RWPE1 (cell line): ENCODE measurements around the gene MBOAT2.

ENCODE experiments used
- CTCF ChIA-PET: fragments of 350-600 bp; sonication (Branson Sonifier 250); formaldehyde crosslinking; extraction: SDS; loops from one replicate; lab custom pipeline; 2021; lab: Yijun Ruan, JAX
- POLR2A ChIA-PET: fragments of 400-600 bp; formaldehyde crosslinking; extraction: SDS; loops from one replicate; lab custom pipeline; 2020; ENCODE audit warnings: antibody characterized with exemption; ENCODE audit not compliant: low non-redundant PET; lab: Yijun Ruan, JAX
- DNase-seq: peaks from one replicate; pipeline ENCODE4 v3.0.0; 2012; ENCODE audit warnings: low spot score
- H3K27ac ChIP-seq: fragments of 450-650 bp; 2 replicates; pipeline ENCODE4 v1.5.1; 2017
- TF ChIP-seq, protein P1 (sequence below): fragments of 450-650 bp; conservative IDR thresholded peaks from 2 replicates; pipeline ENCODE4 v1.5.1; 2017; ENCODE audit warnings: low read depth, mild to moderate bottlenecking

MBOAT2 gene

GRCh38 chr2:8886202-8886518, 117.3 kb downstream of the MBOAT2 start:
- POLR2A ChIA-PET: no interaction called here
- CTCF ChIA-PET: no interaction called here
- no peak overlapping the region for H3K27ac ChIP-seq
- no peak for DNase-seq
- TF ChIP-seq, protein P1, sequence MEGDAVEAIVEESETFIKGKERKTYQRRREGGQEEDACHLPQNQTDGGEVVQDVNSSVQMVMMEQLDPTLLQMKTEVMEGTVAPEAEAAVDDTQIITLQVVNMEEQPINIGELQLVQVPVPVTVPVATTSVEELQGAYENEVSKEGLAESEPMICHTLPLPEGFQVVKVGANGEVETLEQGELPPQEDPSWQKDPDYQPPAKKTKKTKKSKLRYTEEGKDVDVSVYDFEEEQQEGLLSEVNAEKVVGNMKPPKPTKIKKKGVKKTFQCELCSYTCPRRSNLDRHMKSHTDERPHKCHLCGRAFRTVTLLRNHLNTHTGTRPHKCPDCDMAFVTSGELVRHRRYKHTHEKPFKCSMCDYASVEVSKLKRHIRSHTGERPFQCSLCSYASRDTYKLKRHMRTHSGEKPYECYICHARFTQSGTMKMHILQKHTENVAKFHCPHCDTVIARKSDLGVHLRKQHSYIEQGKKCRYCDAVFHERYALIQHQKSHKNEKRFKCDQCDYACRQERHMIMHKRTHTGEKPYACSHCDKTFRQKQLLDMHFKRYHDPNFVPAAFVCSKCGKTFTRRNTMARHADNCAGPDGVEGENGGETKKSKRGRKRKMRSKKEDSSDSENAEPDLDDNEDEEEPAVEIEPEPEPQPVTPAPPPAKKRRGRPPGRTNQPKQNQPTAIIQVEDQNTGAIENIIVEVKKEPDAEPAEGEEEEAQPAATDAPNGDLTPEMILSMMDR: no peak

DNA sequence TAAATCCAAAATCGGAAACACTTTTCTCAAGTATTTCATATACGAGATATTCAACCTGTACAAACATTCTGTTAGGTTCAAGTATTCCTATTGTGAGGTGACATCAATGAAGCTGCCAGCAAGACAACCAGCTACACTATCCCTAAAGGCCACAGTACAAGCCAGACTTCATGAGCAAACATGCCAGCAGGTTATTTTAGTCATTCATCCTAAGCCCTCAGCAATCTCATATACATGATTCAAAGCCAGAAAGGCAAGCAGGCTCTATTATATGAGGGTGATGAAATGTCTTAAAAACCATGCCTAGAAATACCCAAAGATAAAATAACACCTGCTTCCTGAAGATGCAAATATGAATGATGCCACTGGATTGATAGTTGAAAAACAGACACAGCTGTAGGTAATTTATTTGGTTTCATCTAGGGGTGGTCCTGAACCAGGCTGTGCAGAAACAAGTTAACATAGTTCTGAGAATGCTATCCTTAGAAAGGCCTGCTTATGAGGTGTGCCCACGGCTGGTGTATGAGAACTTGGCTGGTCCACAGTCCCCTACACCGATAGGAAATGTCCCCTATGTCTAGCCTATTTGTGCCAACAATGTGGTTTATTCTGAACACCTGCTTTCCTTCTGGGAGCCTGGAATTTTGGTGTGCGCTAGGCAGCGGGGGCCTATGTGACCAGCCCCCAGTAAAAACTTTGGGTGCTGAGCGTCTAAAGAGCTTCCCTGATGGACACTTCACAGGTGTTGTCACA, 117.9 kb downstream of the MBOAT2 start:
- ChIA-PET POLR2A (no interaction called here), CTCF (no interaction called here)
- DNase-seq: no peak
- no peak overlapping the region for H3K27ac ChIP-seq
- TF ChIP-seq, protein P1: no peak

DNA sequence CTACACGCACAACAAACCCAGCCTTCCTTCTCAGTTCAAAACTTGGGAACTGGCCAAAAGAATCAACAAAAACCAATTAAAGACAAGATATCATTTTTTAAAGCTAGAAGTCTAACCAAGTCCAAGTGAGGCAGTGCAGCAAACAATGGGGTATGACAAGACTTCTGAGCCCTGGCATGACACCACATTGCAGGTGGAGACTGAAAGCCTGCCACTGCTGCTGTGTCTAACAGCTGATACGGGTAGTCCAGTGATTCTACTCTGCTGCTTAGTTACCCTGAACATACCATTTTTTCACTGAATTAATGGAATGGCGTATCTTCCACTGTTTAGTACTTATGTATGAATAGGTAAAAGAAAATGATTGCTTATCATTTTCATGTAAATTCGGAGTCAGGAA, 118.7 kb downstream of the MBOAT2 start:
- ChIA-PET POLR2A (no interaction called here), CTCF (interaction anchor here (0.7 kb wide), 1 partner anchor 37 kb away, joined by 5 read pairs; no protein-coding TSS in a partner anchor)
- DNase-seq: no peak
- TF ChIP-seq, protein P1: no peak
- H3K27ac ChIP-seq: no peak overlapping the region

DNA sequence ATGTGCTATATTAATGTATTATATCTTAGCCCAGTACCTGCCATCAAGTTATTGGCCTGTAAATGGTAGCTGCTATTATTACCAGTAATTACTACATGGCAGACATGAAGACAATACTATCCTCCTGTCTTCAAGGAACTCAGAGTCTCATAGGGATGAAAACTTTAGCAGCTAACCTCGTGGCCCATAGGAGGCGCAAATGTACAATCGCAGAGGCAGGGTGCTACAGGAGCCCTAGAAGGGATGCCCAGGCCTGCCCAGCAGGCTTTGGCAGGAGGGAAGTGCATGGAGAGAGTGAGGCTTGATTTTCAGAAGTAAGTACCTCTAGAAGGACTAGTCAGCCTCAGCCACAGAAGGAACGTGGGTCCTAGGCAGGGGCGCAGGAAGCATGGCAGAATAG, 121.4 kb downstream of the MBOAT2 start:
- ChIA-PET CTCF (no interaction called here), POLR2A (no interaction called here)
- TF ChIP-seq, protein P1: no peak
- H3K27ac ChIP-seq: no peak overlapping the region
- no peak for DNase-seq

DNA sequence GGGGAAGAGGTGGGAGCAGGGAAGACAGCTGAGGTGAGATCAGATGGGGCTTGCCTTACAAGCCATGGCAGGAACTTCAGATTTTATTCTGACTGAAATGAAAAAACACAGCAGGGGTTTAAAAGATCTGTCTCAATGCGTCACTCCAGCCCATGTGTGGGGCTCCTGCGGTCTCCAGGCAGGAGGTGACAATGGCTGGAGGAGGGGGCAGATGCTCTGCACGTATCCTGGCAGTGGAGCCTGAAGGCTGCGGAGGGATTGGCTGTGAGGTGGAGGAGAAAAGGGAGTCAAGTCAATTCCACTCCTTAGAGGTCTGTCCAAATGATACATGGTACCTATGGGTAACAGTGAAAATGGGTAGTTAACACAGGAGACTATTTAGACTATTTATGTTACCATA, 125.6 kb downstream of the MBOAT2 start:
- no peak overlapping the region for H3K27ac ChIP-seq
- DNase-seq: no peak
- CTCF ChIA-PET: interaction anchor here (0.5 kb wide), 1 partner anchor 443 kb away, joined by 9 read pairs; no protein-coding TSS in a partner anchor
- POLR2A ChIA-PET: no interaction called here
- TF ChIP-seq, protein P1: no peak

GRCh38 chr2:8877332-8877731, 126.2 kb downstream of the MBOAT2 start:
- no peak for DNase-seq
- CTCF ChIA-PET: interaction anchor here (0.5 kb wide), 1 partner anchor 28 kb away, joined by 5 read pairs; no protein-coding TSS in a partner anchor
- POLR2A ChIA-PET: no interaction called here
- TF ChIP-seq, protein P1: no peak
- no peak overlapping the region for H3K27ac ChIP-seq
